Activated naive CD4-positive, alpha-beta T cell treated with Interleukin-2 at 50 U/mL for 16 hours (primary cell): Measurements from ENCODE around the gene ZNF66.
"Not testable (repeated sequence)": the region's sequence is repeated elsewhere in the genome, so short reads cannot be mapped to it uniquely, and the experiment has no call there.

Experiments used
- DNase-seq: peaks from one replicate; pipeline ENCODE4 v3.0.0-alpha.2; 2020

The ZNF66 gene

DNA sequence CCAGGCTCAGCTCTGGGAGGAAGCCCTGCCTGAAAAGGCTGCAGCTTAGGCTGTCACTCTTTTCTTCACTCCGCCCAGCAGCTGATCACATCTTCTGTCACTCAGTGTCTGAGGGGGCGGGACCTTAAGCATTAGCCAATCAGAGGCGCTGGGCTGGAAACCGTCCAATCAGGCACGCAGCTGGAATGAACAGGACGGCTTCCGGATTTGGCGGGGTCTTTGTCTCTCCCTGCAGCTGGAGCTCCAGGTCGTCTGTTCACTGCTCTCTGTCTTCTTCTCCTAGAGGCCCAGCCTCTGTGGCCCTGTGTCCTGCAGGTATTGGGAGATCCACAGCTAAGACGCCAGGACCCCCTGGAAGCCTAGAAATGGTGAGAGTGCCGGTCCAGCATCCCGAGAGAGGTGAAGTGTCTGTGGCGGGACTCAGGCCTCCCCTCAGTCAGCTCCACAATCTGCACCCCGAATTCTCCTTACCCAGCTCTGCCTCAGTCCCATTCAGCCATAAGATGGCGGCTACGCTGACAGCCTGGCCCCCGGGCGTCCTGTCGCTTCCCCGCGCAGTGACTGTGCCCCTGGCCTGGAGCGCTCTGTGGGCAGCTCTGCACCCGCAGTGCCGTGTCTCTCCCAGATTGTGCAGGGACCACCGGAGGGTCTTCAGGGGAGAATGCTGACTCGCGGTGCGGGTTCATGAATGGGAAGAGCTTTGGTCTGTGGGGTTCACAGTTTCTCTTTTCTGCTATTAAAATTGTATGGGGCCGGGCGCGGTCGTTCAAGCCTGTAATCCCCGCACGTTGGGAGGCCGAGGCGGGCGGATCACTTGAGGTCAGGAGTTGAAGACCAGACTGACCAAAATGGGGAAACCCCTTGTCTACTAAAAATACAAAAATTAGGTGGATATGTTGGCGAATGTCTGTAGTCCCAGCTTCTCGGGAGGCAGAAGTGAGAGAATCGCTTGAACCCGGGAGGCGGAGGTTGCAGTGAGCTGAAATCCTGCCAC, at the start of gene ZNF66:
Gene ZNF66 (plus strand): TSS at position 222 of the 994 bp plus-strand sequence. CDS start 144 bp downstream, at position 366.
- peak; percentile 96 for DNase-seq

DNA sequence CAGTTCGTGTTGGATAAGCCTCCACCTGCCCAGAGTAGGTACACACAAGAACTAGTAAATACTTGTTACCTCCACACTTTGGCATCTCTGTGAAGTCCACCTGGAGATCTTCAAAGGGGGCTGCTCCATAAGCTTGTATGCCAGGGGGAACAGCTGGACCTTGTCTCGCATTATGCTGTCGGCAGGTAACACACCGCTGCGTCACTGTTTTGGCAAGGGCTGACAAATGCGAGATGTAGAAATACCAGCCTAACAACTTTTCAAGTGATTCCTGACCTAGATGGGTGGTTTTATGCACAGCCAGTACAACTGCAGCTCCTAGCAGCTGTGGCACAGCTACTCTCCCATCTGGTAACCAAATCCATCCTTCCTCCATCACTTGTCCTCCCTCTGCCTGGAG, 25.9 kb upstream of the ZNF66 start:
- not testable (repeated sequence) for DNase-seq

DNA sequence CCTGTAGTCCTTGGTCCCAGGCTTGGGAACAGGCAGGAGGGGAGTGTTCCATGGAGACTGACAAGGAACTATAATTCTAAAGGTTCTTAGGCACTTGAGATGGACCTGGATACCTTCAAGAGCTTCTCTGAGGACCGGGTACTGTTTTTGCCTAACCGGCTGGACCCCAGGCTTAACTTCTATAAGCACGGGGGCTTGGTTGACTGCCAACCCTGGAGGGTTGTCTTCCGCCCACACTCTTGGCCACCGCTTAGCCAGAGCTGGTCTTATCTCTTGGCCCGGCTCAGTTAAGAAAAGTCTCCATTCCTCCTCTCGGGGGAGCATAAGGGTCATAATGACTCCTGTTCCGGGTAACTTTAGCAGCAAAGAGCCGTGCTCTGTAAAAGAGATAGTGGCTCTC, 23.8 kb upstream of the ZNF66 start:
- DNase-seq, result not testable (repeated sequence)

DNA sequence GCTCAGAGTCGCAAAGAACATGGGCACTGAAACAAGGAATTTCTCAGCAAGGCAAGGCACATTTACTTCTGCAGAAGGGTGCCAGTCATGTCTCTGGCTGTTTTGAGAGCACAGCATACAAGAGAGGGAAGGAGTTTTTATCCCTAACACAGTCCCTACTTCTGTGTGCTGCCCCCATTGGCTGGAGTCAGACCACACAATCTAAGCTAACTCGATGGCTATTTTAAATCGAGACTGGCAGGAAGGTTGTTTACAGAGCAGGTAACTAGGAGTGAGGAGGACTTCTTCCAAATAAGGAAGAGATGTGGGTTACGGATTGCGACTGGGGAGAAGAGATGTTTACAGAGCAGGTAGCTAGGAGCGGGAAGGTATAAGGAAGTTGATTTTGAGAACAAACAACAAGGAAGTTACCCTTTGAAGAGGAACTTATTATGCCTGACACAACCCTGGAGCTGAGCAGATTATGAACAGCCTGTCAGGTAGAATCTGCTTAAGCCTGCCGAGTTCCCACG, 6.8 kb upstream of the ZNF66 start:
- DNase-seq, result not testable (repeated sequence)

DNA sequence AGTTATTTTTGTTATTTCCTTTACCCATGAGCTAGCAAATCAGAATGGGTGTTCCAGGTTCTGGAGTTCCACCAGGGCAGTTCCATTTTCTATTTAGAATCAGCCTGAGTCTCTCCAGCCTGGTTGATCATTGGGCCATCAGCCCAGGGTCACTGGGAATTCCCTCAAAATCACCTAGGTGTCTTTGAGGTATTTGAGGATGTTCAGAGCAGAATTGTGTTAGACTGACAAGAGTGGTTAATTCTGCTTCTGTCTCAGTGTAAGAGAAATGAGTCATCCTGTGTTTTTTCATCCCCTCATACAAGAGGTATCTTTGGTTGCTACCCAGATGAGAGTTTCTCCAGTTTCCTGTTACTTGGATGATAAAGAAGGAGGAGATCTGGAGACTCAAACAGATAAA, 11.7 kb downstream of the ZNF66 start:
- DNase-seq, result no peak

DNA sequence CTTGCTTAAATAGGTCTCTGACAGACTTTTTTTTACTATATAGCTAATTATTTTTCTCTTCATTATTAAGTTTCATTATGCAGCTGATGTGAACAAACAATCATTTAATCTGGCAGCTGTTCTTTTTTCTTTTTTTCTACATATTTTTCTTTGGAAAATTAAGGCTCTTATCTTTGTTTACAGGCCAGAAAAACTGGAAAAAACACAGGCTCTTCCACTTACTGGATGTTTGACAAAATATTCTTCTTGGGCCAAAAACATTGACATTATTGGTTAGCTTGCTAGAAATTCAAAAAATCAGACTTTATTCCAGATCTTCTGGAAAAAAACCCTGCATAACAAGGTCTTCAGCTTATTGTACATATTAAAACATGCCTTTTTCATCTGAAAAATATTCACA, 15.7 kb downstream of the ZNF66 start:
- DNase-seq, result no peak

DNA sequence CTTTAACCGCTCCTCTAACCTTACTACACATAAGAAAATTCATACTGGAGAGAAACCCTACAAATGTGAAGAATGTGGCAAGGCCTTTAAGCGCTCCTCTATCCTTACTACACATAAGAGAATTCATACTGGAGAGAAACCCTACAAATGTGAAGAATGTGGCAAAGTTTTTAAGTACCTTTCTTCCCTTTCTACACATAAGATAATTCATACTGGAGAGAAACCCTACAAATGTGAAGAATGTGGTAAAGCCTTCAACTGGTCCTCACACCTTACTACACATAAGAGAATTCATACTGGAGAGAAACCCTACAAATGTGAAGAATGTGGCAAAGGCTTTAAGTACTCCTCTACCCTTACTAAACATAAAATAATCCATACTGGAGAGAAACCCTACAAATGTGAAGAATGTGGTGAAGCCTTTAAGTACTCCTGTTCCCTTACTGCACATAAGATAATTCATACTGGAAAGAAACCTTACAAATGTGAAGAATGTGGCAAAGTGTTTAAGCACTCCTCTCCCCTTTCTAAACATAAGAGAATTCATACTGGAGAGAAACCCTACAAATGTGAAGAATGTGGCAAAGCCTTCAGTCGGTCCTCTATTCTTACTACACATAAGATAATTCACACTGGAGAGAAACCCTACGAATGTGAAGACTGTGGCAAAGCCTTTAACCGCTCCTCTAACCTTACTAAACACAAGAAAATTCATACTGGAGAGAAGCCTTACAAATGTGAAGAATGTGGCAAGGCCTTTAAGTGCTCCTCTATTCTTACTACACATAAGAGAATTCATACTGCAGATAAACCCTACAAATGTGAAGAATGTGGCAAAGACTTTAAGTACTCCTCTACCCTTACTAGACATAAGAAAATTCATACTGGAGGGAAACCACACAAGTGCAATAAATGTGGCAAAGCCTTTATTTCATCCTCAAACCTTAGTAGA, 30.5 kb downstream of the ZNF66 start:
- DNase-seq, result not testable (repeated sequence)

DNA sequence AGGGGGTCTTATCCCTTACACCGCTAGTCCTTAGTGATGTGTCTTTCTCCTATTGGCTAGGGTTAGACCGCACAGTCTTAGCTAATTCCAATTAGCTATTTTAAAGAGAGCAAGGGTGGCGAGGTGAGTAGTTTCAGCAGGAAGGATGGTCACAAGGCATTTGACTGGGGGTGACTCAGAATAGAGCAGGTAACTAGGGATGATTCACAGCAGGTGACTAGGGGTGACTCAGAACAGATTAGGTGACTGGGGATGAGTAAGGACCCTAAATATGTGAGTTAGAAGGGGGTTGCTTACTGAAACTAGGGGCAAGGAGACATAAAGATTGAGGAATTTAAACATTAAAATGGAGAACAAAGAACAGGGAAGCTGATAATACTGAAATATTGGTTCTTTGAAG, 64.3 kb downstream of the ZNF66 start:
- DNase-seq, result no peak
